Measurements from ENCODE around the gene MANSC1. TPM values are rescaled to one million over a fixed set of nuclear protein-coding genes. Genes with fewer than 3 reads are reported as not detected.

MANSC1 gene
- total RNA-seq, 1 experiment from 2014 or later: 10.0 TPM

- DNase-seq (ENCODE audit: low read depth, low spot score) (no peak), ATAC-seq (no peak)
- no TSS peak for BruUV-seq (replicated peaks)
- CTCF ChIA-PET: no interaction called here
- no peak overlapping the region for H3K4me3 ChIP-seq (ENCODE audit: low read depth in 2 of 2, low read length in 2 of 2)
- H3K4me1 ChIP-seq (ENCODE audit: control insufficient read depth, insufficient read depth, low read length): no peaks in the 10 kb centered on the region
- POLR2A ChIA-PET: no interaction called here
- no peaks in the 10 kb centered on the region for H3K9me3 ChIP-seq (ENCODE audit: control insufficient read depth, insufficient read depth, low read depth, low read length)
- in situ Hi-C loops (cut with HindIII; ENCODE audit: low pct_unique_long_range_greater_than_20kb, low sequenced_read_pairs): no loop called here
- H3K27me3 ChIP-seq (ENCODE audit: control insufficient read depth, insufficient read depth, low read length): no peaks in the 10 kb centered on the region
- TF ChIP-seq TCF7L2 (IDR thresholded peaks at IDR 0.05; ENCODE audit: low read depth, low read length): no peak
- no peak for TF ChIP-seq REST (IDR thresholded peaks at IDR 0.05; ENCODE audit: insufficient read depth in 1 of 2, low read depth in 2 of 2, low read length in 1 of 2)
- no peak for TF ChIP-seq SIN3A (IDR thresholded peaks at IDR 0.05; ENCODE audit: borderline replicate concordance, insufficient read depth, low read depth, low read length)
- no peak for TF ChIP-seq POLR2AphosphoS5 (IDR thresholded peaks at IDR 0.05; ENCODE audit: low read depth, low read length)
- no peak for TF ChIP-seq CTCF (IDR thresholded peaks at IDR 0.05)
- no peak overlapping the region for H3K27ac ChIP-seq (ENCODE audit: low read length)
- intact Hi-C loops (cut with micrococcal nuclease; ENCODE audit: unreplicated experiment): no loop called here
- no peaks in the 10 kb centered on the region for H3K36me3 ChIP-seq (ENCODE audit: control insufficient read depth, insufficient read depth, low read length)
Measured at GRCh38 chr12:12336049-12336411, 14.0 kb downstream of the MANSC1 start.

GRCh38 chr12:12334367-12335040 lies 15.5 kb downstream of the MANSC1 start:
- in situ Hi-C loops (cut with HindIII; ENCODE audit: low pct_unique_long_range_greater_than_20kb, low sequenced_read_pairs) (no loop called here), intact Hi-C loops (cut with micrococcal nuclease; ENCODE audit: unreplicated experiment) (loop anchor here (2.0 kb wide), 1 partner anchor 252 kb away; no protein-coding TSS in a partner anchor)
- no peak for DNase-seq (ENCODE audit: low read depth, low spot score)
- ChIA-PET POLR2A (no interaction called here), CTCF (interaction anchor here (1.4 kb wide), 1 partner anchor 252 kb away, joined by 3 read pairs; no protein-coding TSS in a partner anchor)
- no peaks in the 10 kb centered on the region for H3K36me3 ChIP-seq (ENCODE audit: control insufficient read depth, insufficient read depth, low read length)
- H3K4me1 ChIP-seq (ENCODE audit: control insufficient read depth, insufficient read depth, low read length): no peaks in the 10 kb centered on the region
- no peaks in the 10 kb centered on the region for H3K9me3 ChIP-seq (ENCODE audit: control insufficient read depth, insufficient read depth, low read depth, low read length)
- ATAC-seq: peak; percentile 77; the same call in 1 of the 2 replicates
- no peak overlapping the region for H3K4me3 ChIP-seq (ENCODE audit: low read depth in 2 of 2, low read length in 2 of 2)
- no peak overlapping the region for H3K27ac ChIP-seq (ENCODE audit: low read length)
- no peaks in the 10 kb centered on the region for H3K27me3 ChIP-seq (ENCODE audit: control insufficient read depth, insufficient read depth, low read length)
- no TSS peak for BruUV-seq (replicated peaks)
- TF ChIP-seq CTCF (IDR thresholded peaks at IDR 0.05) (peak; percentile 91), TCF7L2 (IDR thresholded peaks at IDR 0.05; ENCODE audit: low read depth, low read length) (no peak), REST (IDR thresholded peaks at IDR 0.05; ENCODE audit: insufficient read depth in 1 of 2, low read depth in 2 of 2, low read length in 1 of 2) (no peak), SIN3A (IDR thresholded peaks at IDR 0.05; ENCODE audit: borderline replicate concordance, insufficient read depth, low read depth, low read length) (no peak)

All from Panc1 (cell line).